Fibroblast of pulmonary artery (primary cell): ENCODE data around the gene CCDC178.
A peak's percentile ranks its signal among the peaks of the same experiment; 100 is the strongest.
"Not testable (repeated sequence)": the region's sequence is repeated elsewhere in the genome, so short reads cannot be mapped to it uniquely, and the experiment has no call there.

Experiments
- DNase-seq: peaks from one replicate; pipeline ENCODE4 v3.0.0-alpha.2; 2010; ENCODE audit warnings: low read depth
- H3K4me3 ChIP-seq: replicated peaks from 2 replicates; pipeline ENCODE4 v1.5.1; 2011; ENCODE audit warnings: low read depth, mild to moderate bottlenecking, control low read depth, low read length, moderate library complexity
- CTCF ChIP-seq: IDR thresholded peaks from 2 replicates; pipeline ENCODE4 v1.5.1; 2011; ENCODE audit warnings: mild to moderate bottlenecking, control low read depth, low read length, inconsistent platforms; ENCODE audit errors: missing control alignments

Gene CCDC178

GRCh38 chr18:33424266-33424946 lies 16.1 kb downstream of the CCDC178 start:
- no peak for TF ChIP-seq CTCF
- no peak overlapping the region for H3K4me3 ChIP-seq
- no peak for DNase-seq

GRCh38 chr18:33421225-33421624 lies 19.3 kb downstream of the CCDC178 start:
- no peak for DNase-seq
- no peak overlapping the region for H3K4me3 ChIP-seq

GRCh38 chr18:33404244-33404873 lies 36.2 kb downstream of the CCDC178 start:
- TF ChIP-seq CTCF = peak; percentile 38
- H3K4me3 ChIP-seq = no peak overlapping the region
- peak; percentile 3 for DNase-seq

More at GRCh38 chr18:33421225-33421624, 19.3 kb downstream of the CCDC178 start:
- TF ChIP-seq CTCF = no peak

GRCh38 chr18:33398939-33399338 lies 41.6 kb downstream of the CCDC178 start:
- not testable (repeated sequence) for DNase-seq, H3K4me3 ChIP-seq

GRCh38 chr18:33375829-33376228 lies 64.7 kb downstream of the CCDC178 start:
- no peak for TF ChIP-seq CTCF
- DNase-seq = no peak

GRCh38 chr18:33372442-33372841 lies 68.1 kb downstream of the CCDC178 start:
- no peak for DNase-seq
- H3K4me3 ChIP-seq = no peak overlapping the region
- TF ChIP-seq CTCF = no peak

More at GRCh38 chr18:33375829-33376228, 64.7 kb downstream of the CCDC178 start:
- H3K4me3 ChIP-seq = no peak overlapping the region

GRCh38 chr18:33369711-33370449 lies 70.6 kb downstream of the CCDC178 start:
- no peak for TF ChIP-seq CTCF
- H3K4me3 ChIP-seq = no peak overlapping the region
- no peak for DNase-seq
